CD14-positive monocyte (primary cell): ENCODE data around the gene BATF3. TPM values are rescaled to one million over a fixed set of nuclear protein-coding genes. Genes with fewer than 3 reads are reported as not detected.

Experiments
- DNase-seq, 3 donors: peaks; one replicate each; pipeline ENCODE4 v3.0.0-alpha.2; 2011 to 2022
- H2AFZ ChIP-seq: 2 replicates; pipeline ENCODE4 v1.6.0; 2012; ENCODE audit warnings: mild to moderate bottlenecking, low read depth, low read length, inconsistent platforms; ENCODE audit not compliant: insufficient read depth, poor library complexity, severe bottlenecking
- H3K27ac ChIP-seq, 2 donors: 1 replicate in 1 of 2; 2 replicates in 1 of 2; pipeline ENCODE4 v1.5.1; 2012 to 2013; ENCODE audit warnings: low read length in 2 of 2, control low read depth in 1 of 2, inconsistent platforms in 1 of 2, low read depth in 1 of 2, mild to moderate bottlenecking in 1 of 2
- H3K27me3 ChIP-seq, 2 donors: one replicate each; pipeline versions ENCODE4 v1.6.0 to v1.6.1; 2011 to 2013; ENCODE audit warnings: low read length in 2 of 2; ENCODE audit not compliant: control insufficient read depth in 2 of 2, insufficient read depth in 2 of 2
- H3K36me3 ChIP-seq, 2 donors: replicated peaks in 1 of 2; 1 replicate in 1 of 2; 2 replicates in 1 of 2; pipeline versions ENCODE4 v1.5.1 to v1.6.1; 2012 to 2013; ENCODE audit warnings: low read length in 2 of 2, control low read depth in 1 of 2, inconsistent platforms in 1 of 2, mild to moderate bottlenecking in 1 of 2; ENCODE audit not compliant: insufficient read depth in 2 of 2, control insufficient read depth in 1 of 2
- H3K4me1 ChIP-seq, 2 donors: 1 replicate in 1 of 2; 2 replicates in 1 of 2; pipeline versions ENCODE4 v1.5.1 to v1.6.1; 2012 to 2013; ENCODE audit warnings: low read length in 2 of 2, control low read depth in 1 of 2, inconsistent platforms in 1 of 2, mild to moderate bottlenecking in 1 of 2, moderate library complexity in 1 of 2; ENCODE audit not compliant: insufficient read depth in 2 of 2, control insufficient read depth in 1 of 2
- H3K4me2 ChIP-seq: replicated peaks from 2 replicates; pipeline ENCODE3; 2012; ENCODE audit warnings: low read length, moderate library complexity, mild to moderate bottlenecking; ENCODE audit not compliant: poor library complexity, severe bottlenecking; ENCODE audit errors: extremely low read depth
- H3K4me3 ChIP-seq, 3 experiments: fragments of 200-600 bp in 1 of 3; sonication (generic) in 1 of 3; replicated peaks in 1 of 3; 1 replicate in 2 of 3; 2 replicates in 1 of 3; pipeline ENCODE4 v1.5.1; 2011 to 2013; ENCODE audit warnings: low read length in 3 of 3, mild to moderate bottlenecking in 3 of 3, control low read depth in 2 of 3, low read depth in 2 of 3, inconsistent platforms in 1 of 3, moderate library complexity in 1 of 3
- H3K79me2 ChIP-seq: 2 replicates; pipeline ENCODE4 v1.6.0; 2012; ENCODE audit warnings: mild to moderate bottlenecking, control low read depth, inconsistent platforms, low read length, moderate library complexity; ENCODE audit not compliant: insufficient read depth
- H3K9ac ChIP-seq: 2 replicates; pipeline ENCODE4 v1.6.0; 2017; ENCODE audit warnings: low read length, mild to moderate bottlenecking; ENCODE audit not compliant: insufficient read depth, poor library complexity, severe bottlenecking
- H3K9me3 ChIP-seq, 2 donors: replicated peaks in 1 of 2; 1 replicate in 1 of 2; 2 replicates in 1 of 2; pipeline versions ENCODE4 v1.5.1 to v1.6.1; 2012 to 2013; ENCODE audit warnings: low read length in 2 of 2, control low read depth in 1 of 2; ENCODE audit not compliant: control insufficient read depth in 1 of 2, insufficient read depth in 1 of 2
- H4K20me1 ChIP-seq: 2 replicates; pipeline ENCODE4 v1.6.0; 2012; ENCODE audit warnings: mild to moderate bottlenecking, low read length, control low read depth, moderate library complexity; ENCODE audit not compliant: insufficient read depth
- H3K27ac Mint-ChIP-seq, 7 donors: one replicate each; pipeline ENCODE4 v1.8.0; 2020; ENCODE audit warnings: mild to moderate bottlenecking in 7 of 7, mixed read lengths in 7 of 7, moderate library complexity in 6 of 7, inconsistent platforms in 2 of 7
- H3K27me3 Mint-ChIP-seq, 3 donors: one replicate each; pipeline ENCODE4 v1.8.0; 2021 to 2022; ENCODE audit warnings: low read depth in 3 of 3, mild to moderate bottlenecking in 3 of 3, mixed read lengths in 3 of 3, moderate library complexity in 3 of 3, inconsistent platforms in 1 of 3
- H3K36me3 Mint-ChIP-seq, 2 donors: one replicate each; pipeline ENCODE4 v1.8.0; 2020; ENCODE audit warnings: mixed read lengths in 2 of 2, inconsistent platforms in 1 of 2, mild to moderate bottlenecking in 1 of 2
- H3K4me1 Mint-ChIP-seq: one replicate; pipeline ENCODE4 v1.8.0; 2020; ENCODE audit warnings: mild to moderate bottlenecking, mixed read lengths
- H3K4me3 Mint-ChIP-seq, 2 donors: one replicate each; pipeline ENCODE4 v1.8.0; 2020; ENCODE audit warnings: mild to moderate bottlenecking in 2 of 2, mixed read lengths in 2 of 2, moderate library complexity in 1 of 2
- H3K9me3 Mint-ChIP-seq, 7 donors: one replicate each; pipeline ENCODE4 v1.8.0; 2020 to 2022; ENCODE audit warnings: mixed read lengths in 7 of 7, mild to moderate bottlenecking in 6 of 7, moderate library complexity in 6 of 7, inconsistent platforms in 2 of 7
- CTCF ChIP-seq: fragments of 200-600 bp; IDR thresholded peaks from one replicate; pipeline ENCODE4 v1.8.0; 2022; ENCODE audit warnings: antibody characterized with exemption, mild to moderate bottlenecking
- WGBS: methylation state at CpG from one replicate; pipeline ENCODE4 v1.1.5; 2013; ENCODE audit warnings: missing lambda C conversion rate; ENCODE audit not compliant: insufficient coverage; 5-methylcytosine and 5-hydroxymethylcytosine counted together
- intact Hi-C, 2 donors: fragments of 100-400 bp; cut with micrococcal nuclease; formaldehyde crosslinking; loops; one replicate each; pipeline versions ENCODE4 v1.15.0 to v1.15.1; 2023
- polyA plus RNA-seq, 3 donors: library from polyadenylated mRNA; depleted of rRNA in 1 of 3; unstranded in 2 of 3; stranded (reverse) in 1 of 3; fragments of 300-500 nt in 2 of 3; fragments of >200 nt in 1 of 3; fragmentation: Illumina TruSeq in 2 of 3; gene quantifications; 1 replicate in 2 of 3; 2 replicates in 1 of 3; pipeline ENCODE4 v1.2.3, GENCODE V29; 2012 to 2021

BATF3 gene
- polyA plus RNA-seq, 3 donors = 9.3 to 34.7 (median 15.1) TPM

GRCh38 chr1:212719633-212720032 lies 20.0 kb upstream of the BATF3 start:
- H3K9me3 Mint-ChIP-seq = peaks cover 0 to 1% (median 0%) of the 10 kb centered on the region in 7 donors
- Histone ChIP-seq H3K4me1 (peaks cover 7 to 16% of the 10 kb centered on the region in 2 donors), H3K27ac (no peak overlapping the region), H2AFZ (no peak overlapping the region), H3K9me3 (no peaks in the 10 kb centered on the region), H3K27me3 (peaks cover 0 to 3% of the 10 kb centered on the region in 2 donors), H3K79me2 (no peaks in the 10 kb centered on the region), H3K9ac (no peak overlapping the region), H4K20me1 (no peaks in the 10 kb centered on the region), H3K4me2 (no peak overlapping the region), H3K36me3 (no peaks in the 10 kb centered on the region), H3K4me3 (no peak overlapping the region)
- H3K27ac Mint-ChIP-seq = no peak overlapping the region
- H3K4me3 Mint-ChIP-seq = no peak overlapping the region
- intact Hi-C loops = no loop called here
- peaks cover 20% of the 10 kb centered on the region for H3K4me1 Mint-ChIP-seq
- no peak for TF ChIP-seq CTCF
- H3K36me3 Mint-ChIP-seq = peaks cover 0 to 4% of the 10 kb centered on the region in 2 donors
- peaks cover 6 to 11% (median 11%) of the 10 kb centered on the region in 3 donors for H3K27me3 Mint-ChIP-seq
- no peak for DNase-seq
- no CpG with 5 or more reads among the region's 2 CpGs for WGBS

- Histone ChIP-seq H3K27ac (no peak overlapping the region), H2AFZ (no peak overlapping the region), H3K79me2 (no peaks in the 10 kb centered on the region), H3K36me3 (no peaks in the 10 kb centered on the region), H4K20me1 (no peaks in the 10 kb centered on the region), H3K4me1 (peaks cover 7 to 16% of the 10 kb centered on the region in 2 donors), H3K9ac (no peak overlapping the region), H3K27me3 (peaks cover 0 to 3% of the 10 kb centered on the region in 2 donors), H3K9me3 (no peaks in the 10 kb centered on the region), H3K4me3 (no peak overlapping the region), H3K4me2 (no peak overlapping the region)
- Mint-ChIP-seq H3K27me3 (peaks cover 7 to 13% (median 11%) of the 10 kb centered on the region in 3 donors), H3K9me3 (peaks cover 0 to 2% (median 0%) of the 10 kb centered on the region in 7 donors), H3K27ac (no peak overlapping the region), H3K36me3 (no peaks in the 10 kb centered on the region), H3K4me3 (no peak overlapping the region), H3K4me1 (peaks cover 18% of the 10 kb centered on the region)
- peak in 2 of 3 donors; percentile 20 to 29 for DNase-seq
- TF ChIP-seq CTCF = peak; percentile 20
- intact Hi-C loops = no loop called here
- 42% methylated on average over 2 of the region's 4 CpGs for WGBS
These were observed 18.9 kb upstream of the BATF3 start for GRCh38 chr1:212718499-212718898.
